IMR-90 (cell line): Measurements from ENCODE around the gene IFNG-AS1. TPM values are rescaled to one million over a fixed set of nuclear protein-coding genes. Genes with fewer than 3 reads are reported as not detected.

ENCODE experiments used
- ATAC-seq: fragments of 200-7000 bp; cut with Tn5 transposase; 2 replicates; pipeline ENCODE4 v1.9.1; 2020; ENCODE audit warnings: low read depth, mild to moderate bottlenecking, moderate library complexity
- BruUV-seq: library from RNA; stranded (reverse); fragments of 400-500 nt; replicated peaks from 2 replicates; lab custom pipeline; 2021; lab: Mats Ljungman, UMichigan
- CTCF ChIA-PET: fragments of 300-600 bp; formaldehyde crosslinking; extraction: SDS; loops from one replicate; lab custom pipeline; 2021; ENCODE audit warnings: antibody characterized with exemption; lab: Yijun Ruan, JAX
- POLR2A ChIA-PET: fragments of 300-600 bp; sonication (Branson Sonifier 250); formaldehyde crosslinking; loops from one replicate; lab custom pipeline; 2022; ENCODE audit warnings: antibody characterized with exemption; ENCODE audit not compliant: unreplicated experiment; lab: Charles Lee
- DNase-seq: peaks from one replicate; pipeline ENCODE4 v3.0.0; 2013
- H2AFZ ChIP-seq: replicated peaks from 2 replicates; pipeline ENCODE3; 2013; ENCODE audit warnings: low read length, mild to moderate bottlenecking; ENCODE audit not compliant: poor library complexity
- H2AK5ac ChIP-seq: 2 replicates; pipeline ENCODE4 v1.6.1; 2013; ENCODE audit warnings: low read depth, low read length, inconsistent platforms
- H2AK9ac ChIP-seq: replicated peaks from 2 replicates; pipeline ENCODE3; 2013; ENCODE audit warnings: mild to moderate bottlenecking, low read depth, low read length, moderate library complexity; ENCODE audit not compliant: poor library complexity
- H2BK120ac ChIP-seq: 2 replicates; pipeline ENCODE4 v1.6.1; 2013; ENCODE audit warnings: low read depth, low read length, inconsistent platforms
- H2BK15ac ChIP-seq: 3 replicates; pipeline ENCODE4 v1.6.1; 2013; ENCODE audit warnings: low read depth, low read length, inconsistent platforms
- H2BK20ac ChIP-seq: 2 replicates; pipeline ENCODE4 v1.6.1; 2013; ENCODE audit warnings: low read depth, mild to moderate bottlenecking, inconsistent platforms, low read length, moderate library complexity
- H2BK5ac ChIP-seq: 2 replicates; pipeline ENCODE4 v1.6.1; 2013; ENCODE audit warnings: mild to moderate bottlenecking, low read depth, low read length, inconsistent platforms; ENCODE audit not compliant: poor library complexity, severe bottlenecking
- H3K14ac ChIP-seq: replicated peaks from 2 replicates; pipeline ENCODE4 v1.6.1; 2013; ENCODE audit warnings: low read depth, low read length, inconsistent platforms
- H3K18ac ChIP-seq: 2 replicates; pipeline ENCODE4 v1.6.1; 2013; ENCODE audit warnings: low read depth, low read length, control low read depth
- H3K23ac ChIP-seq: 2 replicates; pipeline ENCODE4 v1.6.1; 2013; ENCODE audit warnings: low read depth, low read length, inconsistent platforms
- H3K27ac ChIP-seq: 2 replicates; pipeline ENCODE4 v1.5.1; 2013; ENCODE audit warnings: mild to moderate bottlenecking, control low read depth, low read length; ENCODE audit not compliant: insufficient read depth
- H3K27me3 ChIP-seq: 2 replicates; pipeline ENCODE4 v1.6.1; 2013; ENCODE audit warnings: low read length; ENCODE audit not compliant: control insufficient read depth, insufficient read depth
- H3K36me3 ChIP-seq: 2 replicates; pipeline ENCODE4 v1.6.1; 2013; ENCODE audit warnings: low read length, mixed read lengths; ENCODE audit not compliant: control insufficient read depth, insufficient read depth
- H3K4ac ChIP-seq: 2 replicates; pipeline ENCODE4 v1.6.1; 2013; ENCODE audit warnings: low read depth, low read length, inconsistent platforms
- H3K4me1 ChIP-seq: 2 replicates; pipeline ENCODE4 v1.6.1; 2013; ENCODE audit warnings: low read length, mixed read lengths; ENCODE audit not compliant: control insufficient read depth, insufficient read depth
- H3K4me2 ChIP-seq: 2 replicates; pipeline ENCODE4 v1.6.1; 2013; ENCODE audit warnings: low read depth, mild to moderate bottlenecking, control low read depth, low read length, moderate library complexity
- H3K4me3 ChIP-seq: 2 replicates; pipeline ENCODE4 v1.5.1; 2013; ENCODE audit warnings: low read depth, mild to moderate bottlenecking, control low read depth, low read length, moderate library complexity; ENCODE audit not compliant: insufficient read depth
- H3K56ac ChIP-seq: 2 replicates; pipeline ENCODE4 v1.6.1; 2013; ENCODE audit warnings: low read length, inconsistent platforms; ENCODE audit not compliant: insufficient read depth; ENCODE audit errors: extremely low read depth
- H3K79me1 ChIP-seq, 2 experiments: 2 replicates each; pipeline ENCODE4 v1.6.1; 2013; ENCODE audit warnings: low read length in 2 of 2, inconsistent platforms in 1 of 2, low read depth in 1 of 2
- H3K9ac ChIP-seq: 2 replicates; pipeline ENCODE4 v1.6.1; 2013; ENCODE audit warnings: low read depth, low read length, control low read depth
- H3K9me1 ChIP-seq: 2 replicates; pipeline ENCODE4 v1.6.1; 2013; ENCODE audit warnings: low read length, inconsistent platforms; ENCODE audit not compliant: insufficient read depth
- H3K9me3 ChIP-seq: 2 replicates; pipeline ENCODE4 v1.6.1; 2013; ENCODE audit warnings: low read length; ENCODE audit not compliant: control insufficient read depth, insufficient read depth
- H4K20me1 ChIP-seq: 2 replicates; pipeline ENCODE4 v1.6.1; 2013; ENCODE audit warnings: low read length, inconsistent platforms; ENCODE audit not compliant: insufficient read depth
- H4K5ac ChIP-seq: 2 replicates; pipeline ENCODE4 v1.6.1; 2013; ENCODE audit warnings: mild to moderate bottlenecking, low read depth, low read length, control low read depth
- H4K8ac ChIP-seq, 2 experiments: 2 replicates each; pipeline ENCODE4 v1.6.1; 2013; ENCODE audit warnings: low read depth in 2 of 2, low read length in 2 of 2, control low read depth in 1 of 2, inconsistent platforms in 1 of 2
- H4K91ac ChIP-seq: 2 replicates; pipeline ENCODE4 v1.6.1; 2013; ENCODE audit warnings: low read depth, low read length, inconsistent platforms; ENCODE audit not compliant: insufficient read depth
- CEBPB ChIP-seq: IDR thresholded peaks from 2 replicates; pipeline ENCODE4 v1.6.1; 2012; ENCODE audit warnings: low read depth, low read length, improper control_type of control experiment
- CHD1 ChIP-seq: IDR thresholded peaks from 2 replicates; pipeline ENCODE4 v1.6.1; 2012; ENCODE audit warnings: low read depth, low read length, improper control_type of control experiment
- CTCF ChIP-seq: conservative IDR thresholded peaks from 2 replicates; pipeline ENCODE4 v1.5.1; 2012; ENCODE audit warnings: mild to moderate bottlenecking, low read depth, low read length, improper control_type of control experiment
- MAFK ChIP-seq: IDR thresholded peaks from 2 replicates; pipeline ENCODE4 v1.6.1; 2012; ENCODE audit warnings: low read depth, low read length, improper control_type of control experiment
- MAZ ChIP-seq: IDR thresholded peaks from 2 replicates; pipeline ENCODE4 v1.6.1; 2012; ENCODE audit warnings: low read depth, mild to moderate bottlenecking, low read length, improper control_type of control experiment, moderate library complexity, borderline replicate concordance
- MXI1 ChIP-seq: IDR thresholded peaks from 2 replicates; pipeline ENCODE4 v1.6.1; 2012; ENCODE audit warnings: low read depth, mild to moderate bottlenecking, low read length, moderate library complexity, borderline replicate concordance
- NFE2L2 ChIP-seq: fragments of 150-350 bp; IDR thresholded peaks from 2 replicates; pipeline ENCODE4 v1.6.1; 2016; ENCODE audit warnings: low read depth, mild to moderate bottlenecking, low read length
- RAD21 ChIP-seq: IDR thresholded peaks from 2 replicates; pipeline ENCODE4 v1.6.1; 2012; ENCODE audit warnings: low read length, improper control_type of control experiment
- RCOR1 ChIP-seq: IDR thresholded peaks from 2 replicates; pipeline ENCODE4 v1.6.1; 2012; ENCODE audit warnings: mild to moderate bottlenecking, low read length, improper control_type of control experiment; ENCODE audit not compliant: insufficient replicate concordance
- RFX5 ChIP-seq: IDR thresholded peaks from 2 replicates; pipeline ENCODE4 v1.8.0; 2012; ENCODE audit warnings: low read depth, mild to moderate bottlenecking, low read length, moderate library complexity
- SMC3 ChIP-seq: fragments of 150-350 bp; IDR thresholded peaks from 2 replicates; pipeline ENCODE4 v1.6.1; 2016; ENCODE audit warnings: low read depth, mild to moderate bottlenecking, antibody characterized with exemption, low read length, moderate library complexity
- WGBS, 2 experiments: methylation state at CpG; one replicate each; pipeline versions ENCODE4 v1.1.5 to v1.1.7; 2013; ENCODE audit warnings: missing lambda C conversion rate in 2 of 2; ENCODE audit not compliant: insufficient read length in 1 of 2; ENCODE audit errors: extremely low coverage in 2 of 2; 5-methylcytosine and 5-hydroxymethylcytosine counted together
- dilution Hi-C: fragments of 300-500 bp; cut with HindIII; formaldehyde crosslinking; loops from one replicate; pipeline ENCODE4 v1.14.3; 2018; ENCODE audit warnings: low sequenced_read_pairs; ENCODE audit not compliant: unreplicated experiment
- in situ Hi-C: fragments of 300-500 bp; cut with MboI; formaldehyde crosslinking; loops from 3 replicates; pipeline ENCODE4 v1.14.3; 2019; ENCODE audit warnings: low sequenced_read_pairs, inconsistent platforms, mixed read lengths
- intact Hi-C: fragments of 100-400 bp; cut with micrococcal nuclease; formaldehyde crosslinking; loops from 2 replicates; pipeline ENCODE4 v1.10.0; 2022
- polyA plus RNA-seq, 3 experiments: library from polyadenylated mRNA; depleted of rRNA; stranded (reverse); fragments of >200 nt; gene quantifications; 2 replicates each; pipeline ENCODE4 v1.2.3, GENCODE V29; 2012; ENCODE audit warnings: low replicate concordance in 1 of 3
- total RNA-seq: library from RNA; depleted of rRNA; stranded (reverse); fragments of >200 nt; gene quantifications from 2 replicates; pipeline ENCODE4 v1.2.3, GENCODE V29; 2012
- TF ChIP-seq, protein P1 (sequence below): fragments of 150-350 bp; IDR thresholded peaks from 2 replicates; pipeline ENCODE4 v1.6.1; 2016; ENCODE audit warnings: low read depth, mild to moderate bottlenecking, low read length, moderate library complexity, borderline replicate concordance
- TF ChIP-seq, protein P2 (sequence below): fragments of 150-350 bp; IDR thresholded peaks from 2 replicates; pipeline ENCODE4 v1.6.1; 2017; ENCODE audit warnings: mild to moderate bottlenecking, antibody characterized with exemption, low read length, low read depth

Gene IFNG-AS1
- total and polyA plus RNA-seq, 2 of the 4 experiments (the other 2 are of a cell fraction): not detected

DNA sequence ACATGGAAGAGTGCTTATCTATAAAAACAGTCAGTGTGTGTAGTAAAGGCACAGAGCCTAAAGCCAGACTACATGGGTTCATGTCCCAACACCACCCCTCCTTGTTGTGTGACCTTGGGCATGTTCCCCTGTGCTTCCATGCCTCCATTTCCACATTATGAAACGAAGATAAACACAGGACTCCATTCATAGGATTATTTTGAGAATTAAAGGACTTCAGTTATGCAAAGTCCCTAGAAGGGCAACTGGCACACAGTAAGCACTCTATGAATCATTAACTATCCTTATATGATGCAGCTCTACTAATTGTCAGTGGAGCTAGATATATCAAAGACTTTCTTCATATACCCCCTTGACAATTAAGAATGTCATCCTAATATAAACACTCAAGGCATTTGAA, 17.8 kb downstream of the IFNG-AS1 start:
- TF ChIP-seq CTCF: no peak
- TF ChIP-seq CHD1: no peak
- TF ChIP-seq RFX5: no peak
- TF ChIP-seq MAFK: no peak
- TF ChIP-seq, protein P1, sequence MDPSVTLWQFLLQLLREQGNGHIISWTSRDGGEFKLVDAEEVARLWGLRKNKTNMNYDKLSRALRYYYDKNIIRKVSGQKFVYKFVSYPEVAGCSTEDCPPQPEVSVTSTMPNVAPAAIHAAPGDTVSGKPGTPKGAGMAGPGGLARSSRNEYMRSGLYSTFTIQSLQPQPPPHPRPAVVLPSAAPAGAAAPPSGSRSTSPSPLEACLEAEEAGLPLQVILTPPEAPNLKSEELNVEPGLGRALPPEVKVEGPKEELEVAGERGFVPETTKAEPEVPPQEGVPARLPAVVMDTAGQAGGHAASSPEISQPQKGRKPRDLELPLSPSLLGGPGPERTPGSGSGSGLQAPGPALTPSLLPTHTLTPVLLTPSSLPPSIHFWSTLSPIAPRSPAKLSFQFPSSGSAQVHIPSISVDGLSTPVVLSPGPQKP: no peak
- no peak for TF ChIP-seq MXI1
- TF ChIP-seq NFE2L2: no peak
- TF ChIP-seq SMC3: no peak
- TF ChIP-seq, protein P2, sequence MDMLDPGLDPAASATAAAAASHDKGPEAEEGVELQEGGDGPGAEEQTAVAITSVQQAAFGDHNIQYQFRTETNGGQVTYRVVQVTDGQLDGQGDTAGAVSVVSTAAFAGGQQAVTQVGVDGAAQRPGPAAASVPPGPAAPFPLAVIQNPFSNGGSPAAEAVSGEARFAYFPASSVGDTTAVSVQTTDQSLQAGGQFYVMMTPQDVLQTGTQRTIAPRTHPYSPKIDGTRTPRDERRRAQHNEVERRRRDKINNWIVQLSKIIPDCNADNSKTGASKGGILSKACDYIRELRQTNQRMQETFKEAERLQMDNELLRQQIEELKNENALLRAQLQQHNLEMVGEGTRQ: no peak
- no peak for TF ChIP-seq RCOR1
- TF ChIP-seq MAZ: no peak
- no peak for TF ChIP-seq CEBPB
- no peak for TF ChIP-seq RAD21
- no peak overlapping the region for H3K4me2 ChIP-seq
- H4K91ac ChIP-seq: no peak overlapping the region
- H3K4ac ChIP-seq: no peak overlapping the region
- no peaks in the 10 kb centered on the region for H3K9me1 ChIP-seq
- no peaks in the 10 kb centered on the region for H3K79me1 ChIP-seq
- CTCF ChIA-PET: no interaction called here
- no peak overlapping the region; the same call in 1 of the 2 replicates for H2AK5ac ChIP-seq
- no peaks in the 10 kb centered on the region for H4K20me1 ChIP-seq
- H3K18ac ChIP-seq: peak overlapping the region; percentile 88; the same call in 1 of the 2 replicates
- peak overlapping the region; percentile 93; the same call in 1 of the 2 replicates for H3K27ac ChIP-seq
- no peak overlapping the region for H3K4me3 ChIP-seq
- H2AFZ ChIP-seq: no peak overlapping the region
- no peak overlapping the region; the same call in 1 of the 2 replicates for H4K5ac ChIP-seq
- no peaks in the 10 kb centered on the region for H3K36me3 ChIP-seq
- no peak overlapping the region for H2AK9ac ChIP-seq
- H3K23ac ChIP-seq: no peak overlapping the region
- peak overlapping the region; percentile 71 for H2BK120ac ChIP-seq
- H2BK5ac ChIP-seq: no peak overlapping the region
- ATAC-seq (peak; percentile 36; the same call in 1 of the 2 replicates), DNase-seq (no peak)
- no peak overlapping the region for H3K14ac ChIP-seq
- in situ Hi-C loops (no loop called here), intact Hi-C loops (no loop called here), dilution Hi-C loops (no loop called here)
- H3K4me1 ChIP-seq: peaks cover 9% of the 10 kb centered on the region
- POLR2A ChIA-PET: no interaction called here
- H2BK15ac ChIP-seq: no peak overlapping the region; the same call in 2 of the 3 replicates
- WGBS, 2 experiments: no CpG with 5 or more reads among the region's 1 CpG
- H3K9me3 ChIP-seq: peaks cover 4% of the 10 kb centered on the region; the same call in 1 of the 2 replicates
- no peaks in the 10 kb centered on the region for H3K27me3 ChIP-seq
- H3K9ac ChIP-seq: no peak overlapping the region
- H4K8ac ChIP-seq: peak overlapping the region in 1 of 2 experiments; percentile 20; a peak in 2 of 4 replicates
- peak overlapping the region; percentile 74; the same call in 1 of the 2 replicates for H2BK20ac ChIP-seq
- no peak overlapping the region for H3K56ac ChIP-seq
- BruUV-seq: no TSS peak
